HG03520 (cell line): ENCODE results near the gene ZNF69.
"Not testable (repeated sequence)": the region's sequence is repeated elsewhere in the genome, so short reads cannot be mapped to it uniquely, and the experiment has no call there.

Experiments used
- ATAC-seq: cut with Tn5 transposase; IDR thresholded peaks from one replicate; pipeline ENCODE4 v1.9.1; 2021; ENCODE audit warnings: mild to moderate bottlenecking, moderate library complexity; ENCODE audit not compliant: unreplicated experiment

The ZNF69 gene

DNA sequence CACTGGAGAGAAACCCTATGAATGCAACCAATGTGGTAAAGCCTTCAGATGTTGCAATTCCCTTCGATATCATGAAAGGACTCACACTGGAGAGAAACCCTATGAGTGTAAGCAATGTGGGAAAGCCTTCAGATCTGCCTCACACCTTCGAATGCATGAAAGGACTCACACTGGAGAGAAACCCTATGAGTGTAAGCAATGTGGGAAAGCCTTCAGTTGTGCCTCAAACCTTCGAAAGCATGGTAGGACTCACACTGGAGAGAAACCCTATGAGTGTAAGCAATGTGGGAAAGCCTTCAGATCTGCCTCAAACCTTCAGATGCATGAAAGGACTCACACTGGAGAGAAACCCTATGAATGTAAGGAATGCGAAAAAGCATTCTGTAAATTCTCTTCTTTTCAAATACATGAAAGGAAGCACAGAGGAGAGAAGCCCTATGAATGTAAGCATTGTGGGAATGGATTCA lies 62.1 kb downstream of the ZNF69 start:
- ATAC-seq = not testable (repeated sequence)

GRCh38 chr19:11950312-11950711 lies 62.7 kb downstream of the ZNF69 start:
- no peak for ATAC-seq
